Mammary epithelial cell (primary cell): ENCODE data around the gene RNFT1.
"Not testable (repeated sequence)": the region's sequence is repeated elsewhere in the genome, so short reads cannot be mapped to it uniquely, and the experiment has no call there.

Experiments used
- EZH2 ChIP-seq: IDR thresholded peaks from 2 replicates; pipeline ENCODE4 v1.6.1; 2012; ENCODE audit warnings: low read length, inconsistent platforms, borderline replicate concordance
- TF ChIP-seq, protein P1 (sequence below), 2 donors: IDR thresholded peaks in 1 of 2; conservative IDR thresholded peaks in 1 of 2; 2 replicates each; pipeline ENCODE4 v1.5.1; 2011 to 2012; ENCODE audit warnings: inconsistent platforms in 2 of 2, low read length in 2 of 2, mild to moderate bottlenecking in 2 of 2, control low read depth in 1 of 2, low read depth in 1 of 2; ENCODE audit not compliant: insufficient read depth in 1 of 2; ENCODE audit errors: extremely low read depth in 1 of 2

DNA sequence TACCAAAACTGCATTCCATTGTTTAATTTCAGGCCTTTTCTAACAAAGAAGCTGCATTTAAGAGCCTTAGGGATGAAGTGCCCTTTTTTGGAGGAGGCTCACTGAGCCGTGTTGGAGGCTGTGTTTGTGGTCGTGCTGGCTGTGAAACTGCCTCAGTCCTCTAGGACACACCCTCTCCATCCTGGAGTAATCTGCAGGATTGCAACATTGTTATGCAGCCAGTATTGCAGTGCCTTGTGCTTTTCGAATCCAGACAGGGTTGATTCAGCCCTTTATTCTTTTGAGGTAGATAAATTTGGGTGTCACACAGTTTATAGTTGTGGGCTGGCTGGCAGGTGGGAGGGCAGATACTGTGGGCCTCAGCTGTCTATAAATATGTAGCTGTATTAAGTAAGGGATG, 33.8 kb downstream of the RNFT1 start:
- not testable (repeated sequence) for TF ChIP-seq EZH2
- TF ChIP-seq, protein P1, sequence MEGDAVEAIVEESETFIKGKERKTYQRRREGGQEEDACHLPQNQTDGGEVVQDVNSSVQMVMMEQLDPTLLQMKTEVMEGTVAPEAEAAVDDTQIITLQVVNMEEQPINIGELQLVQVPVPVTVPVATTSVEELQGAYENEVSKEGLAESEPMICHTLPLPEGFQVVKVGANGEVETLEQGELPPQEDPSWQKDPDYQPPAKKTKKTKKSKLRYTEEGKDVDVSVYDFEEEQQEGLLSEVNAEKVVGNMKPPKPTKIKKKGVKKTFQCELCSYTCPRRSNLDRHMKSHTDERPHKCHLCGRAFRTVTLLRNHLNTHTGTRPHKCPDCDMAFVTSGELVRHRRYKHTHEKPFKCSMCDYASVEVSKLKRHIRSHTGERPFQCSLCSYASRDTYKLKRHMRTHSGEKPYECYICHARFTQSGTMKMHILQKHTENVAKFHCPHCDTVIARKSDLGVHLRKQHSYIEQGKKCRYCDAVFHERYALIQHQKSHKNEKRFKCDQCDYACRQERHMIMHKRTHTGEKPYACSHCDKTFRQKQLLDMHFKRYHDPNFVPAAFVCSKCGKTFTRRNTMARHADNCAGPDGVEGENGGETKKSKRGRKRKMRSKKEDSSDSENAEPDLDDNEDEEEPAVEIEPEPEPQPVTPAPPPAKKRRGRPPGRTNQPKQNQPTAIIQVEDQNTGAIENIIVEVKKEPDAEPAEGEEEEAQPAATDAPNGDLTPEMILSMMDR (conservative IDR thresholded peaks at IDR 0.05 in 1 of 2, IDR thresholded peaks at IDR 0.05 in 1 of 2; ENCODE audit: extremely low read depth in 1 of 2, insufficient read depth in 1 of 2, low read depth in 1 of 2, low read length in 2 of 2) = not testable (repeated sequence)
